H9 (cell line): ENCODE measurements around the gene MEGF9. TPM values are rescaled to one million over a fixed set of nuclear protein-coding genes. Genes with fewer than 3 reads are reported as not detected.
"Not testable (repeated sequence)": the region's sequence is repeated elsewhere in the genome, so short reads cannot be mapped to it uniquely, and the experiment has no call there.

Source experiments
- DNase-seq: peaks from one replicate; pipeline ENCODE4 v3.0.0-alpha.2; 2017
- H2AFZ ChIP-seq: one replicate; pipeline ENCODE4 v1.6.1; 2013; ENCODE audit warnings: mild to moderate bottlenecking, low read length, control low read depth, moderate library complexity
- H2AK5ac ChIP-seq: 2 replicates; pipeline ENCODE4 v1.6.1; 2013; ENCODE audit warnings: low read length, control low read depth, mixed read lengths; ENCODE audit not compliant: insufficient read length
- H2BK120ac ChIP-seq: one replicate; pipeline ENCODE4 v1.6.1; 2013; ENCODE audit warnings: low read depth, mild to moderate bottlenecking, low read length, control low read depth, inconsistent platforms; ENCODE audit not compliant: poor library complexity, severe bottlenecking
- H2BK12ac ChIP-seq: 2 replicates; pipeline ENCODE4 v1.6.1; 2013; ENCODE audit warnings: low read length, control low read depth, mixed read lengths, low read depth; ENCODE audit not compliant: insufficient read length
- H2BK15ac ChIP-seq: 2 replicates; pipeline ENCODE4 v1.6.1; 2013; ENCODE audit warnings: low read depth, low read length, control low read depth
- H2BK20ac ChIP-seq: one replicate; pipeline ENCODE4 v1.6.1; 2013; ENCODE audit warnings: low read depth, mild to moderate bottlenecking, low read length, control low read depth, inconsistent platforms; ENCODE audit not compliant: poor library complexity, severe bottlenecking
- H2BK5ac ChIP-seq: 2 replicates; pipeline ENCODE4 v1.6.1; 2013; ENCODE audit warnings: low read length, control low read depth, mixed read lengths; ENCODE audit not compliant: insufficient read length
- H3K14ac ChIP-seq: 2 replicates; pipeline ENCODE4 v1.6.1; 2013; ENCODE audit warnings: low read length, control low read depth; ENCODE audit not compliant: insufficient read depth
- H3K18ac ChIP-seq: 2 replicates; pipeline ENCODE4 v1.6.1; 2013; ENCODE audit warnings: low read depth, mild to moderate bottlenecking, mixed read lengths, low read length, control low read depth; ENCODE audit not compliant: insufficient read length
- H3K23ac ChIP-seq: 2 replicates; pipeline ENCODE4 v1.6.1; 2013; ENCODE audit warnings: low read length, control low read depth, mixed read lengths, low read depth; ENCODE audit not compliant: insufficient read length
- H3K23me2 ChIP-seq: 2 replicates; pipeline ENCODE4 v1.6.1; 2013; ENCODE audit warnings: low read depth, mild to moderate bottlenecking, mixed read lengths, low read length, control low read depth; ENCODE audit not compliant: insufficient read length, poor library complexity, severe bottlenecking
- H3K27ac ChIP-seq: 2 replicates; pipeline ENCODE4 v1.5.1; 2013; ENCODE audit warnings: low read length, control low read depth, mixed read lengths, low read depth; ENCODE audit not compliant: insufficient read length
- H3K27me3 ChIP-seq: 2 replicates; pipeline ENCODE4 v1.6.1; 2013; ENCODE audit warnings: low read length, control low read depth, inconsistent platforms; ENCODE audit not compliant: insufficient read depth
- H3K4ac ChIP-seq: 2 replicates; pipeline ENCODE4 v1.6.1; 2013; ENCODE audit warnings: low read depth, mild to moderate bottlenecking, control low read depth, inconsistent platforms, low read length, moderate library complexity
- H3K4me1 ChIP-seq: 2 replicates; pipeline ENCODE4 v1.6.1; 2013; ENCODE audit warnings: low read length, control low read depth, inconsistent platforms; ENCODE audit not compliant: insufficient read depth
- H3K4me2 ChIP-seq: 2 replicates; pipeline ENCODE4 v1.6.1; 2013; ENCODE audit warnings: low read length, control low read depth, mixed read lengths; ENCODE audit not compliant: insufficient read length, insufficient read depth
- H3K56ac ChIP-seq: 2 replicates; pipeline ENCODE4 v1.6.1; 2013; ENCODE audit warnings: low read depth, mild to moderate bottlenecking, mixed read lengths, low read length, control low read depth; ENCODE audit not compliant: insufficient read length
- H3K79me1 ChIP-seq: 2 replicates; pipeline ENCODE4 v1.6.1; 2013; ENCODE audit warnings: low read depth, mild to moderate bottlenecking, moderate library complexity, low read length, control low read depth, inconsistent platforms; ENCODE audit not compliant: insufficient read depth, poor library complexity, severe bottlenecking
- H3K79me2 ChIP-seq: 2 replicates; pipeline ENCODE4 v1.6.1; 2013; ENCODE audit warnings: low read length, control low read depth, inconsistent platforms; ENCODE audit not compliant: insufficient read depth
- H3K9ac ChIP-seq: 2 replicates; pipeline ENCODE4 v1.6.1; 2013; ENCODE audit warnings: low read length, control low read depth, mixed read lengths; ENCODE audit not compliant: insufficient read length; ENCODE audit errors: extremely low read depth
- H3K9me3 ChIP-seq: one replicate; pipeline ENCODE4 v1.6.1; 2013; ENCODE audit warnings: low read depth, low read length, inconsistent platforms; ENCODE audit not compliant: control insufficient read depth
- H3T11ph ChIP-seq: one replicate; pipeline ENCODE4 v1.6.1; 2013; ENCODE audit warnings: mild to moderate bottlenecking, low read length, control low read depth, inconsistent platforms
- H4K20me1 ChIP-seq: one replicate; pipeline ENCODE4 v1.6.1; 2013; ENCODE audit not compliant: control insufficient read depth, insufficient read length, insufficient read depth
- H4K5ac ChIP-seq: 2 replicates; pipeline ENCODE4 v1.6.1; 2013; ENCODE audit warnings: low read depth, mild to moderate bottlenecking, mixed read lengths, low read length, control low read depth; ENCODE audit not compliant: insufficient read length
- H4K8ac ChIP-seq: replicated peaks from 2 replicates; pipeline ENCODE4 v1.6.1; 2013; ENCODE audit warnings: low read length, control low read depth, mixed read lengths, low read depth; ENCODE audit not compliant: insufficient read length
- H4K91ac ChIP-seq: 2 replicates; pipeline ENCODE4 v1.6.1; 2013; ENCODE audit warnings: low read depth, mild to moderate bottlenecking, moderate library complexity, mixed read lengths, low read length, control low read depth; ENCODE audit not compliant: insufficient read length
- H3K27ac Mint-ChIP-seq, 3 experiments: 2 replicates in 2 of 3; 3 replicates in 1 of 3; pipeline ENCODE4 v1.8.0; 2020 to 2021; ENCODE audit warnings: mixed read lengths in 3 of 3, mild to moderate bottlenecking in 1 of 3, moderate library complexity in 1 of 3
- H3K27me3 Mint-ChIP-seq: 2 replicates; pipeline ENCODE4 v1.8.0; 2021; ENCODE audit warnings: low read depth, mild to moderate bottlenecking, moderate library complexity, mixed read lengths
- H3K36me3 Mint-ChIP-seq, 3 experiments: 2 replicates in 2 of 3; 3 replicates in 1 of 3; pipeline ENCODE4 v1.8.0; 2020 to 2021; ENCODE audit warnings: low read depth in 3 of 3, mixed read lengths in 3 of 3; ENCODE audit not compliant: insufficient read depth in 1 of 3
- H3K4me1 Mint-ChIP-seq, 2 experiments: 2 replicates each; pipeline ENCODE4 v1.8.0; 2020; ENCODE audit warnings: mixed read lengths in 2 of 2
- H3K4me3 Mint-ChIP-seq, 2 experiments: 2 replicates in 1 of 2; 3 replicates in 1 of 2; pipeline ENCODE4 v1.8.0; 2020 to 2021; ENCODE audit warnings: mild to moderate bottlenecking in 2 of 2, mixed read lengths in 2 of 2, moderate library complexity in 1 of 2
- H3K9me3 Mint-ChIP-seq, 2 experiments: 2 replicates in 1 of 2; 3 replicates in 1 of 2; pipeline ENCODE4 v1.8.0; 2020; ENCODE audit warnings: mild to moderate bottlenecking in 2 of 2, mixed read lengths in 2 of 2, moderate library complexity in 1 of 2
- WGBS: extraction: QIAGEN DNeasy Blood & Tissue Kit; methylation state at CpG from one replicate; pipeline ENCODE4 v1.1.7; 2013; ENCODE audit warnings: missing lambda C conversion rate, low lambda C conversion rate, mixed read lengths; ENCODE audit not compliant: insufficient read length; ENCODE audit errors: extremely low coverage; 5-methylcytosine and 5-hydroxymethylcytosine counted together
- total RNA-seq: library from RNA; stranded (reverse); gene quantifications from 2 replicates; pipeline ENCODE4 v1.2.1, GENCODE V29; 2021
- TF ChIP-seq, protein P1 (sequence below): fragments of 200-600 bp; sonication (generic); conservative IDR thresholded peaks from 3 replicates; pipeline ENCODE4 v1.8.0; 2021; ENCODE audit warnings: antibody characterized with exemption, mild to moderate bottlenecking

MEGF9 gene
- total RNA-seq, 1 experiment from 2014 or later, result 0.94 TPM

GRCh38 chr9:120555839-120556238, 158.4 kb downstream of the MEGF9 start:
- no CpG with 5 or more reads among the region's 4 CpGs for WGBS
- Histone ChIP-seq H4K5ac (no peak overlapping the region), H3K56ac (no peak overlapping the region), H4K20me1 (no peaks in the 10 kb centered on the region), H2BK5ac (no peak overlapping the region), H2BK15ac (no peak overlapping the region), H4K91ac (no peak overlapping the region), H3T11ph (no peak overlapping the region), H3K23me2 (no peaks in the 10 kb centered on the region), H3K18ac (no peak overlapping the region), H2BK20ac (no peak overlapping the region), H3K4me2 (no peak overlapping the region), H2AFZ (no peak overlapping the region), H4K8ac (no peak overlapping the region), H3K14ac (no peak overlapping the region), H3K79me1 (peaks cover 6% of the 10 kb centered on the region), H3K79me2 (no peaks in the 10 kb centered on the region; the same call in 1 of the 2 replicates), H3K23ac (no peak overlapping the region), H2AK5ac (no peak overlapping the region), H3K27me3 (no peaks in the 10 kb centered on the region), H3K4me1 (no peaks in the 10 kb centered on the region), H3K9me3 (no peaks in the 10 kb centered on the region), H3K27ac (no peak overlapping the region), H2BK12ac (no peak overlapping the region), H3K9ac (no peak overlapping the region), H3K4ac (no peak overlapping the region), H2BK120ac (no peak overlapping the region)
- no peaks in the 10 kb centered on the region for H3K9me3 Mint-ChIP-seq
- H3K4me1 Mint-ChIP-seq, result no peaks in the 10 kb centered on the region
- no peak overlapping the region for H3K4me3 Mint-ChIP-seq
- peaks cover 5 to 33% (median 19%) of the 10 kb centered on the region in 3 experiments; a peak in 6 of 7 replicates for H3K36me3 Mint-ChIP-seq
- TF ChIP-seq, protein P1, sequence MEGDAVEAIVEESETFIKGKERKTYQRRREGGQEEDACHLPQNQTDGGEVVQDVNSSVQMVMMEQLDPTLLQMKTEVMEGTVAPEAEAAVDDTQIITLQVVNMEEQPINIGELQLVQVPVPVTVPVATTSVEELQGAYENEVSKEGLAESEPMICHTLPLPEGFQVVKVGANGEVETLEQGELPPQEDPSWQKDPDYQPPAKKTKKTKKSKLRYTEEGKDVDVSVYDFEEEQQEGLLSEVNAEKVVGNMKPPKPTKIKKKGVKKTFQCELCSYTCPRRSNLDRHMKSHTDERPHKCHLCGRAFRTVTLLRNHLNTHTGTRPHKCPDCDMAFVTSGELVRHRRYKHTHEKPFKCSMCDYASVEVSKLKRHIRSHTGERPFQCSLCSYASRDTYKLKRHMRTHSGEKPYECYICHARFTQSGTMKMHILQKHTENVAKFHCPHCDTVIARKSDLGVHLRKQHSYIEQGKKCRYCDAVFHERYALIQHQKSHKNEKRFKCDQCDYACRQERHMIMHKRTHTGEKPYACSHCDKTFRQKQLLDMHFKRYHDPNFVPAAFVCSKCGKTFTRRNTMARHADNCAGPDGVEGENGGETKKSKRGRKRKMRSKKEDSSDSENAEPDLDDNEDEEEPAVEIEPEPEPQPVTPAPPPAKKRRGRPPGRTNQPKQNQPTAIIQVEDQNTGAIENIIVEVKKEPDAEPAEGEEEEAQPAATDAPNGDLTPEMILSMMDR, result no peak
- no peaks in the 10 kb centered on the region for H3K27me3 Mint-ChIP-seq
- H3K27ac Mint-ChIP-seq, result no peak overlapping the region
- DNase-seq, result no peak

DNA sequence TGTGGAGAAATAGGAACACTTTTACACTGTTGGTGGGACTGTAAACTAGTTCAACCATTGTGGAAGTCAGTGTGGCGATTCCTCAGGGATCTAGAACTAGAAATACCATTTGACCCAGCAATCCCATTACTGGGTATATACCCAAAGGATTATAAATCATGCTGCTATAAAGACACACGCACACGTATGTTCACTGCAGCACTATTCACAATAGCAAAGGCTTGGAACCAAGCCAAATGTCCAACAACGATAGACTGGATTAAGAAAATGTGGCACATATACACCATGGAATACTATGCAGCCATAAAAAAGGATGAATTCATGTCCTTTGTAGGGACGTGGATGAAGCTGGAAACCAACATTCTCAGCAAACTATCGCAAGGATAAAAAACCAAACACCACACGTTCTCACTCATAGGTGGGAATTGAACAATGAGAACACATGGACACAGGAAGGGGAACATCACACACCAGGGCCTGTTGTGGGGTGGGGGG, 162.0 kb downstream of the MEGF9 start:
- H2BK20ac ChIP-seq, H3K79me2 ChIP-seq, H3K27ac Mint-ChIP-seq, H3K27me3 ChIP-seq, H2BK15ac ChIP-seq, H3T11ph ChIP-seq, H2BK120ac ChIP-seq, H3K23me2 ChIP-seq, H3K4me2 ChIP-seq, H3K9me3 Mint-ChIP-seq, H3K27me3 Mint-ChIP-seq, H3K4me1 Mint-ChIP-seq, H2AFZ ChIP-seq, H2BK12ac ChIP-seq, H3K9me3 ChIP-seq, DNase-seq, H3K4ac ChIP-seq, H3K4me1 ChIP-seq, H2AK5ac ChIP-seq, H4K20me1 ChIP-seq, H4K8ac ChIP-seq, H3K27ac ChIP-seq, H2BK5ac ChIP-seq, H3K9ac ChIP-seq, H3K14ac ChIP-seq, H3K56ac ChIP-seq, H3K4me3 Mint-ChIP-seq, H4K91ac ChIP-seq, H4K5ac ChIP-seq, H3K18ac ChIP-seq, H3K79me1 ChIP-seq, H3K23ac ChIP-seq: not testable (repeated sequence)
- WGBS, result no CpG with 5 or more reads among the region's 7 CpGs
- peaks cover 4 to 43% (median 39%) of the 10 kb centered on the region in 3 experiments; a peak in 6 of 7 replicates for H3K36me3 Mint-ChIP-seq
